NCI-H146 treated with DMSO at 0.1 percent for 48 hours (cell line): Measurements from ENCODE around the gene MYO1B.

Source experiments
- DNase-seq: peaks from one replicate; lab custom pipeline; 2025; ENCODE audit not compliant: unreplicated experiment; lab: John Stamatoyannopoulos, UW

MYO1B gene

GRCh38 chr2:191257934-191258333, 12.7 kb downstream of the MYO1B start:
- DNase-seq: no peak

- DNase-seq: no peak
These were observed 13.8 kb downstream of the MYO1B start for GRCh38 chr2:191258996-191259395.

- DNase-seq: no peak
These were observed 17.2 kb downstream of the MYO1B start for GRCh38 chr2:191262436-191262835.

GRCh38 chr2:191263050-191263449, 17.8 kb downstream of the MYO1B start:
- no peak for DNase-seq

- no peak for DNase-seq
These were observed 19.5 kb downstream of the MYO1B start for GRCh38 chr2:191264647-191265081.

- DNase-seq: no peak
These were observed 20.3 kb downstream of the MYO1B start for GRCh38 chr2:191265311-191266170.

- DNase-seq: no peak
These were observed 21.0 kb downstream of the MYO1B start for GRCh38 chr2:191266201-191266600.

- no peak for DNase-seq
These were observed 23.4 kb downstream of the MYO1B start for GRCh38 chr2:191268596-191268995.

- no peak for DNase-seq
These were observed 25.3 kb downstream of the MYO1B start for GRCh38 chr2:191270306-191271161.

- DNase-seq: no peak
These were observed 26.9 kb downstream of the MYO1B start for GRCh38 chr2:191272064-191272463.

GRCh38 chr2:191274413-191274815, 29.2 kb downstream of the MYO1B start:
- peak; percentile 33 for DNase-seq

GRCh38 chr2:191276792-191277465, 31.7 kb downstream of the MYO1B start:
- DNase-seq: no peak

- no peak for DNase-seq
These were observed 35.1 kb downstream of the MYO1B start for GRCh38 chr2:191280290-191280689.

GRCh38 chr2:191280834-191281756, 35.9 kb downstream of the MYO1B start:
- DNase-seq: no peak

- DNase-seq: no peak
These were observed 40.0 kb downstream of the MYO1B start for GRCh38 chr2:191285252-191285651.

- DNase-seq: no peak
These were observed 42.6 kb downstream of the MYO1B start for GRCh38 chr2:191287820-191288219.

GRCh38 chr2:191289049-191289448, 43.8 kb downstream of the MYO1B start:
- no peak for DNase-seq

- no peak for DNase-seq
These were observed 46.3 kb downstream of the MYO1B start for GRCh38 chr2:191291471-191291870.

GRCh38 chr2:191292869-191293268, 47.7 kb downstream of the MYO1B start:
- DNase-seq: no peak

GRCh38 chr2:191295088-191295487, 49.9 kb downstream of the MYO1B start:
- DNase-seq: no peak
